HEK293T (cell line): ENCODE results near the gene SPATA12.

Experiments used
- CTCF ChIA-PET: fragments of 350-600 bp; formaldehyde crosslinking; extraction: SDS; loops from one replicate; lab custom pipeline; 2021; ENCODE audit warnings: antibody characterized with exemption, inconsistent platforms; lab: Yijun Ruan, JAX
- POLR2A ChIA-PET: fragments of 350-600 bp; formaldehyde crosslinking; extraction: SDS; loops from one replicate; lab custom pipeline; 2020; ENCODE audit warnings: antibody characterized with exemption, inconsistent platforms; lab: Yijun Ruan, JAX
- DNase-seq: peaks from one replicate; pipeline ENCODE4 v3.0.0; 2012; ENCODE audit warnings: mixed read lengths; ENCODE audit errors: extremely low spot score
- ARNT ChIP-seq: fragments of 450-650 bp; IDR thresholded peaks from 2 replicates; pipeline ENCODE4 v1.6.1; 2017; ENCODE audit warnings: mild to moderate bottlenecking
- BHLHE40 ChIP-seq: fragments of 450-650 bp; IDR thresholded peaks from 2 replicates; pipeline ENCODE4 v1.6.1; 2016; ENCODE audit warnings: mild to moderate bottlenecking, moderate library complexity, borderline replicate concordance
- CTBP1 ChIP-seq: fragments of 450-650 bp; IDR thresholded peaks from 2 replicates; pipeline ENCODE4 v1.6.1; 2016; ENCODE audit warnings: borderline replicate concordance
- ELF4 ChIP-seq: fragments of 450-650 bp; IDR thresholded peaks from 2 replicates; pipeline ENCODE4 v1.6.1; 2017; ENCODE audit warnings: antibody characterized with exemption
- FOXA1 ChIP-seq: fragments of 450-650 bp; IDR thresholded peaks from 2 replicates; pipeline ENCODE4 v1.6.1; 2016; ENCODE audit warnings: mild to moderate bottlenecking
- FOXK2 ChIP-seq: fragments of 450-650 bp; IDR thresholded peaks from 2 replicates; pipeline ENCODE4 v1.6.1; 2016; ENCODE audit warnings: mild to moderate bottlenecking
- FOXM1 ChIP-seq: fragments of 450-650 bp; IDR thresholded peaks from 2 replicates; pipeline ENCODE4 v1.6.1; 2017; ENCODE audit warnings: mild to moderate bottlenecking, borderline replicate concordance
- HDGF ChIP-seq: fragments of 450-650 bp; IDR thresholded peaks from 2 replicates; pipeline ENCODE4 v1.6.1; 2017; ENCODE audit warnings: antibody characterized with exemption, borderline replicate concordance
- L3MBTL2 ChIP-seq: fragments of 450-650 bp; conservative IDR thresholded peaks from 2 replicates; pipeline ENCODE4 v1.6.1; 2016; ENCODE audit warnings: mild to moderate bottlenecking
- LEF1 ChIP-seq: fragments of 450-650 bp; IDR thresholded peaks from 2 replicates; pipeline ENCODE4 v1.6.1; 2017; ENCODE audit warnings: mild to moderate bottlenecking, borderline replicate concordance
- NFRKB ChIP-seq: fragments of 450-650 bp; IDR thresholded peaks from 2 replicates; pipeline ENCODE4 v1.6.1; 2016; ENCODE audit warnings: mild to moderate bottlenecking, moderate library complexity
- SP1 ChIP-seq: fragments of 450-650 bp; IDR thresholded peaks from 2 replicates; pipeline ENCODE4 v1.6.1; 2017
- SUZ12 ChIP-seq: fragments of 450-650 bp; IDR thresholded peaks from 2 replicates; pipeline ENCODE4 v1.6.1; 2016; ENCODE audit warnings: mild to moderate bottlenecking
- TARDBP ChIP-seq: fragments of 450-650 bp; IDR thresholded peaks from 2 replicates; pipeline ENCODE4 v1.6.1; 2016
- ZNF384 ChIP-seq: fragments of 450-650 bp; IDR thresholded peaks from 2 replicates; pipeline ENCODE4 v1.6.1; 2016
- TF ChIP-seq, protein P1 (sequence below): fragments of 450-650 bp; IDR thresholded peaks from 2 replicates; pipeline ENCODE4 v1.6.1; 2016

Gene SPATA12

GRCh38 chr3:57093971-57094535 lies 33.6 kb downstream of the SPATA12 start:
- POLR2A ChIA-PET, result no interaction called here
- TF ChIP-seq ELF4 (no peak), ARNT (no peak), NFRKB (no peak)
- TF ChIP-seq, protein P1, sequence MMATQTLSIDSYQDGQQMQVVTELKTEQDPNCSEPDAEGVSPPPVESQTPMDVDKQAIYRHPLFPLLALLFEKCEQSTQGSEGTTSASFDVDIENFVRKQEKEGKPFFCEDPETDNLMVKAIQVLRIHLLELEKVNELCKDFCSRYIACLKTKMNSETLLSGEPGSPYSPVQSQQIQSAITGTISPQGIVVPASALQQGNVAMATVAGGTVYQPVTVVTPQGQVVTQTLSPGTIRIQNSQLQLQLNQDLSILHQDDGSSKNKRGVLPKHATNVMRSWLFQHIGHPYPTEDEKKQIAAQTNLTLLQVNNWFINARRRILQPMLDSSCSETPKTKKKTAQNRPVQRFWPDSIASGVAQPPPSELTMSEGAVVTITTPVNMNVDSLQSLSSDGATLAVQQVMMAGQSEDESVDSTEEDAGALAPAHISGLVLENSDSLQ, result no peak

GRCh38 chr3:57094575-57094974 lies 34.1 kb downstream of the SPATA12 start:
- TF ChIP-seq CTBP1, result no peak
- no peak for TF ChIP-seq FOXM1
- no peak for TF ChIP-seq FOXK2
- TF ChIP-seq ARNT, result no peak
- no peak for TF ChIP-seq L3MBTL2
- TF ChIP-seq BHLHE40, result no peak
- TF ChIP-seq HDGF, result no peak
- no peak for TF ChIP-seq SUZ12
- TF ChIP-seq ELF4, result no peak
- no peak for TF ChIP-seq NFRKB
- DNase-seq, result no peak
- ChIA-PET POLR2A (no interaction called here), CTCF (no interaction called here)

More at GRCh38 chr3:57093971-57094535, 33.6 kb downstream of the SPATA12 start:
- no peak for DNase-seq
- CTCF ChIA-PET, result interaction anchor here (0.6 kb wide), 1 partner anchor 294 kb away, joined by 3 read pairs; no protein-coding TSS in a partner anchor

DNA sequence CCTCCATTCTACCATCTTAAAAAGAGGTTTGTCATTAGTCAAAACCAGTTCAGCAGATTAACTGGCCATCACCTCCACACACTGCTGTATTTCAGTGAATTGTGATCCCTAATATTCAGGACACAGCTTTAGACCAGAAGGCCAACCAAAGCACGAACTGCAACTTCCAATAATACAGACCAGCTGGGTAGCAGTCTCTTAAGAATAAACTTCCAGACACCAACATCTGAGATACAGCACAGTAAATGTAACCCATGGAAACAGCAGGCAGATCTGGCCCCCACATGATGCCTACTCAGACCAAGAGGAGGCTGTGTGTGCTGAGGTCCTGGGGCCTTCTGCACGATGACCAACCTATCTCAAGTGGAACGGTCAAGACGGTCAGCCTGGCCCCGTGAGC lies 34.9 kb downstream of the SPATA12 start:
- TF ChIP-seq ZNF384 (no peak), SUZ12 (no peak), TARDBP (no peak), HDGF (no peak), SP1 (no peak), LEF1 (no peak), FOXA1 (no peak), FOXK2 (no peak), BHLHE40 (no peak), CTBP1 (no peak), ELF4 (no peak), NFRKB (no peak), ARNT (no peak), L3MBTL2 (no peak), FOXM1 (no peak)
- TF ChIP-seq, protein P1, result no peak
- ChIA-PET CTCF (no interaction called here), POLR2A (no interaction called here)
- no peak for DNase-seq

- CTCF ChIA-PET, result no interaction called here
Observed at GRCh38 chr3:57097536-57097935, 37.1 kb downstream of the SPATA12 start.

DNA sequence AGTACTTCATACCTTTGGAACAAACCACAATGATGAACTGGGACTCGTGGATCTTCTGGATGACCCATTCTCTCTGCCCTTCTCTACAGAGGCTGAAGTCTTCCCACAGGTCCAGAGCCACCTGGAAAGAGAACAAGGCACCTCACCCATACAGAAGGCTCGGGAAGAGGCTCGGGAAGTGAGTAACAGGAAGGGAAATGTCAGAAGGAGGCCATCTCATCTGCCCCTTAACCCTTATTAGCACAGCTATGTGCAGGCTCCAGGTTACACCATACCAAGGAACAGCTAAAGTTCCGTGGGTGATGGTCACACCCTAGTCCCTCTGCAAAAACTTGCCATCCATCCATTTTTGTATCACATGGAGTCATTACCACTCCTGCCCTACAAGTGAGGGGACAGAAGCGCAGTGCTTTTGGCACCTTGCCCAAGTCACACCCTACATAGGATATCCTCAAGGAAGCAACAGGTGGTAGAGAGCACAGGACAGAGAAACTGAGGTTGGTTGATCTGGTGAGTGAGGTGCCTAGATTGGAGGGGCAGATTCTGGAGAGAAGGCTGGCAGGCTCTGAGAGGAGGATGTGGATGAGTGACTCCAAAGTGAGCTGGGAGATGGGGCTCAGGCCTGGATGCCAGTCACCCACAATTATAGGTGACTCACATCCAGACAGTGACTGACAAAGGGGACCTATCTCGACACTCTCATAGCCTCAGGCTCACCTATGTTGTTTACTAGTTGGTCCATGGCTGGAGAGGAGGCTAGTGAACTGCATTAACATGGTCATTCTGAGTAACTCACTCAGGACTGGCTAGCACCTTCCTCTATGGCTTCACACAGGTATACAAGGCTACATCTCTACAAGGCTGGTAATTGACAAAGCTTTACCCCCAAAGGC lies 38.2 kb downstream of the SPATA12 start:
- ChIA-PET POLR2A (no interaction called here), CTCF (interaction anchor here (1.1 kb wide), 1 partner anchor 124 kb away, joined by 3 read pairs; no protein-coding TSS in a partner anchor)
- TF ChIP-seq BHLHE40 (no peak), TARDBP (no peak), ARNT (no peak), ZNF384 (no peak), FOXM1 (no peak), HDGF (no peak), FOXK2 (no peak), FOXA1 (no peak), SUZ12 (no peak), CTBP1 (no peak), L3MBTL2 (no peak), LEF1 (no peak)
- TF ChIP-seq, protein P1, result no peak
- no peak for DNase-seq

More at GRCh38 chr3:57097536-57097935, 37.1 kb downstream of the SPATA12 start:
- TF ChIP-seq CTBP1, result no peak
- TF ChIP-seq BHLHE40, result no peak
- TF ChIP-seq HDGF, result no peak
- no peak for TF ChIP-seq SP1
- TF ChIP-seq FOXM1, result no peak
- TF ChIP-seq ZNF384, result no peak
- no peak for TF ChIP-seq FOXK2
- no peak for TF ChIP-seq LEF1
- no peak for TF ChIP-seq TARDBP
- no peak for TF ChIP-seq ELF4
- TF ChIP-seq L3MBTL2, result no peak
- no peak for TF ChIP-seq FOXA1
- TF ChIP-seq NFRKB, result no peak
- TF ChIP-seq ARNT, result no peak
- DNase-seq, result no peak
- POLR2A ChIA-PET, result no interaction called here

- peak; percentile 61; the same call in 1 of the 2 replicates for TF ChIP-seq L3MBTL2
- no peak for TF ChIP-seq NFRKB
- POLR2A ChIA-PET, result no interaction called here
- CTCF ChIA-PET, result interaction anchor here (1.1 to 1.3 kb wide), 4 partner anchors 10 to 93 kb away, joined by 3 to 6 read pairs (median 4); no protein-coding TSS in a partner anchor
- DNase-seq, result peak; percentile 73
Observed at GRCh38 chr3:57100046-57100695, 39.7 kb downstream of the SPATA12 start.
